NCI-H1092 treated with DMSO at 0.1 percent for 48 hours (cell line): ENCODE data around the gene IQSEC1.
"Not testable (repeated sequence)": the region's sequence is repeated elsewhere in the genome, so short reads cannot be mapped to it uniquely, and the experiment has no call there.

Experiments
- DNase-seq: peaks from one replicate; lab custom pipeline; 2025; lab: John Stamatoyannopoulos, UW

The IQSEC1 gene

GRCh38 chr3:12892840-12893189, 180.4 kb downstream of the IQSEC1 start:
- DNase-seq: no peak

DNA sequence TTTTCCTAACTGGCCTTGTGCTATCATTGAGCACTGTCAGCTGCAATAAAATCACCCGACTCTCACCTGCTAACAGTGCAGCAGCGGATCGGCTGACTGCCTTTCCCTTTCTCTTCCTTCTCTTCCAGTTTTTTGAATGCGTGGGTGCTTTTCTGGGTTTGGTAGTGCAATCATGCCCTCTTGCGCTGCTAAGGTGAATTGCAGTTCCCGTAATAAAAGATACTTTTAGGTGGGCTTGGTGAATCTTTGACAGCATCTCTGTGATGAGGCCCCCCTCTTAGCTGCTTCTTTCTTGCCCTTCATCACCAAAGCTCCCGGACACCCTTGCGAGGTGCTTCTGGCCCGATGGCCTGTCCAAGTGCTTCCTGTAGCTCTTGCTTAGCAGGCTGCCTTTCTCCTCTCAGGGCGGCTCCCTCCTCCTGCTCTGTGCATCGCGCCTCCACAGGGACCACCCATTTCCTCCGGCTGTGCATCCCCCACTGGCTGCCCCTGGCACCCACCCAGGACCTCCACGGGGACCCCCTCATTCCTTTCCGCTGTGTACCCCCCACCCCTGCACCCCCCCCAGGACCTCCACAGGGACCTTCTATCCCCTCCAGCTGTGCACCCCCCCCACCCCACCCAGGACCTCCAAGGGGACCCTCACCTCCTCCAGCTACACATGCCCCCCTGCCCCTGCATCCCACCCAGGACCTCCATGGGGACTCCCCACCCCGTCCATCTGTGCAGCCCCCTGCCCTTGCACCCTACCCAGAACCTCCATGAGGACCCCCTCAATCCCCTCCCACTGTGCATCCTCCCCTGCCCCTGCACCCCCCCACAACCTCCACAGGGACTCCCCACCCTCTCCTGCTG, 181.0 kb downstream of the IQSEC1 start:
- DNase-seq: peak; percentile 64

- no peak for DNase-seq
These were observed 181.7 kb downstream of the IQSEC1 start for GRCh38 chr3:12891391-12891984.

GRCh38 chr3:12890610-12891390, 182.4 kb downstream of the IQSEC1 start:
- no peak for DNase-seq

DNA sequence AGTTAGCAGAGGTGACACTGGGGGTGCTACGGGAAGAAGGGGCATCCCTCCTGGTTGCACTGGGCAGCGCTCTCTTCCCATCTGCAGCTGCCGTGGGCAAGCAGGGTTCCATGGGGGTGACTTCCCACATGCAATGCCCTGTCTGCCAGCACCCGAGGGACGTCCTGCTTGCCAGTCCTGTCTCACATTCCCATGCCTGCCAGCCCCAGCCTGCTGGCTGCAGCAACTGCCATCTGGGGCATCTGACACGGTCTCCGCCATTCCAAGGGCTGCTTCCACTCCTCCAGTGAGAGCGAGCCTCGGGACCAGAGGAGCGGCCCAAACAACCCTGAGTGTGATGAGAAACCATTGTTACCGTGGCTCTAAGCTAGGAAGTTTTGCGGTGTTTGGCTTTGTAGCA, 186.5 kb downstream of the IQSEC1 start:
- no peak for DNase-seq

DNA sequence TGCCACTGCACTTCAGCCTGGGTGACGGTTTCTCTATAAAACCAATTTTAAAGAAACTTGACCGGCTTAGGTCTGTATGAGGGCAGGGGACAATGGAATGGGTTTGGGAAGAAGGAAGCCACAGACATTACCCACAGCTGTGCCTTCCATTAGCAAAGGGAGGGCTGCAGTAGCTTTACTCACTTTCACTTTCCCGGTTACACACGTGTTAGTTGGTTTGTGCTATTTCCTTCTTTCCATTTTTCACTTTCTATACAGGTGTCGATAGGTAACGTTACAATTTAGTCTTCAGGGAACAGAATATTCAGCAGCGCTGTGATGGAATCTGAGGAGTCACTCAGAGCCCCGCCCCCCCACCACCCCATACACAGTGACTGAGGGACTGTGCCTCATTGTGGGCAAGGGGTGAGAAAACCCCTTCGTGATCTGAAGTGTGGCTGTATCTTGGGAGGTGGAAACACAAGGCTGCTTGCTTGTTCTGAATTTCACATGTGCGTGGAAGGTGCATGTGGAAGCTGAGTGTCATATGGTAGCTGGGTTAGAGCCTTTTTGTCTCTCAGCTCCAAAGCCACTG, 187.0 kb downstream of the IQSEC1 start:
- DNase-seq: no peak

- DNase-seq: no peak
These were observed 187.7 kb downstream of the IQSEC1 start for GRCh38 chr3:12885583-12885930.

DNA sequence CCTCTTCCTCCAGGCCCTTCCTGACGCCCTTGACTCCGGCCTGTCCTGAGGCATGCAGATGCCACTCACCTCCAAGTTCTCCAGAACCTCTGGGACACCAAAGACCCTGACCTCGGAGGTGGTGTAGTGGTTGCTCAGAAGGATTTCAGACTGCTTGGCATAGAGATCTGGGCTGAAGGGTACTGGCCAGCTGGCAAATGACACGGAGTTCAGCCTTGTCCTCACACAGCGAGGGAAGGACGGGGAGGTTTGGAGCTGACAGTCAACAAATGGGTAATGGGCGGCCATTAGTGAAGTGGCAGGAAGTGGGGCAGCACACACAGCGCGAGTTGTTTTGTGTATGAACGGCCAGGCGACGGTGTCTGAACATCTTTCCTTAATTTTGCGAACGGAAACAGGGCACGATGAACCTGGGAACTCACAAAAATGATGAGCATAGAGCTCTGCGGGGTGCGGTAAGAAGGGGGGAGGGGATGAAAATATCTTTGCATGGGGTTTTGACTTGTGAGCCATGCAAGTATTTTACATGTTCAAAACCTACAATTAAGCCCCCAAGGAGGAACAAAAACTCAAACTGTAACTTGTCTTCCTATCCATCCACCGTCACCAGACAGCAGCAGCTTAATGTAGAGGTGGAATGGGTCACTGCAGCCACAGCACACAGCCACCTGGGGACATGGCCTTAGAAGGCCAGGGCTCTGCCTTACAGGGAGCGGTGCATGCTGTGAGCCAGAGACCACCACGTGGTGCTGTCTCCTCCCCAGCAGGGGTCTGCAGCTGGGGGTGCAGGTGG, 188.2 kb downstream of the IQSEC1 start:
- no peak for DNase-seq

DNA sequence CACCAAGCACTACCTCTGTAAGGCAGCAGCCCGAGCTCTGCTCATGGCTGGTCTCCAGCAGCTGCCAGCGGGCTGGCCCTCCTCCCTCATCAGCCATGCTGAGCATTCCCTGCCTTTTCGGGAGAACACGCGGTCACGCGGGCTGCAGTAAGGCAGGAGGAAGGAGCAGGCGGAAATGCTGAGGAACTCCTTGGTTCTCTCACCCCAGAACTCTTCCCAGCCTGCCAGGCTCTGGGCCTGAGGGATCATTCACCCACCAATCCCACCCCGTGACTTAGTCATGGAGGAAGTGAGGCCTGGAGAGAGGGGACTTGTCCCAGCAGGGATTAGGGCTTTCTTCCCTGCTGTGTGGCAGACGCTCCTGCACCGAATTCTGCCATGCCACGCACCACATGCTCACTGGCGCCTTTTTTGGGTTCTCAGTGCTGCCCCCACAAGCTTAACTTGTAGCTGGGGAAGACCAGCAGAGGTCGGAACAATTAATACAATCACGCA, 189.0 kb downstream of the IQSEC1 start:
- DNase-seq: no peak

GRCh38 chr3:12882336-12883310, 190.6 kb downstream of the IQSEC1 start:
- no peak for DNase-seq

GRCh38 chr3:12881858-12882257, 191.4 kb downstream of the IQSEC1 start:
- not testable (repeated sequence) for DNase-seq

DNA sequence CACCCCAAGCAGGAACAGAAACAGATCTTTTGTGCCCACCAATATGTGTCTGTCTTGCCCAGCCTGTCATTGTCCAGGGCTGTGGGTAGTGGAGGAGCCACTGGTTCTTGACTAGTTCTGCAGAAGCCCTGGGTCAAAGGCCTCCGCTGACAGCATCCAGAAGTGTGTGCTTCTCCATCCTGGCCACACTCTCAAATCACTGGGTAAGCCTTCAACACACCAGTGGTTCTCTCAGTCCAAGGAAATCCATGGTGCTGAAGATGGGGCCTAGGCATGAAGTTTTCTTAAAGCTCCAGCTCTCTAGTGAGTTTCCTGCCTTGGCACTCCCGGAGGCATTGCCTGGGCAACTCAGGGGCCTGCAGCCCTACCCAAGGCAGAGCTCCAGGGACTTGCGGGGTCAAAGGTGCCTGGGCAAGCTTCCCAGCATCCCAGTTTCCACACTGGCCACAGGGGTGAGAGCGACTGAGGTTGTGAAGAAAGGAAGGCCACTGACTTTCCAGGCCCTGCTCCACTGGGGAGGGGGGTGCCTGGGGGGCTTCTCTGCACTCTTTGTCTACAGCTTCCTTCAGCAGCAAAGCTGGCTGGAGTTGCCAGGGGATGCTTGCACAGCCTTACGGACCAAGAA, 193.9 kb downstream of the IQSEC1 start:
- DNase-seq: no peak

DNA sequence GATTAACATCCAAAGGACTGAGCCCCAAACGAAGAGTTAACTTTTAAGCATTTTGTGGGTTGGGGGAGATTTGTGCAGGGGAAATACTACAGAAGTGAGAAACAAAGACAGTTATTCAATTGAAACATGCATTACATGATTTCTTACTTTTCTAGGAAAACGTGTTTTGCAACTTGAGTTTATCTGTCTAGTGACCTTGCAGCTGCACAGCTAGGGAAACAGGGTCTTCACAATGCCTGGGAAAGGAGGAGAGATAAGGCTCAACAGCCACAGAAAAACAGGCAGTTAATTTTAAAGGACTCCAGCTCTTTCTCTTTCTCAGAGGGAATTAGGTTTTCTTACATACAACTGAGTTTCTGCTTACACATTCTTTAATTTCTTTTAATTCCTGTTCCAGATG, 194.5 kb downstream of the IQSEC1 start:
- DNase-seq: not testable (repeated sequence)

GRCh38 chr3:12878141-12878574, 195.1 kb downstream of the IQSEC1 start:
- DNase-seq: no peak

- no peak for DNase-seq
These were observed 196.2 kb downstream of the IQSEC1 start for GRCh38 chr3:12877040-12877439.

- DNase-seq: no peak
These were observed 197.1 kb downstream of the IQSEC1 start for GRCh38 chr3:12875857-12876836.

- no peak for DNase-seq
These were observed 201.7 kb downstream of the IQSEC1 start for GRCh38 chr3:12871404-12871983.

DNA sequence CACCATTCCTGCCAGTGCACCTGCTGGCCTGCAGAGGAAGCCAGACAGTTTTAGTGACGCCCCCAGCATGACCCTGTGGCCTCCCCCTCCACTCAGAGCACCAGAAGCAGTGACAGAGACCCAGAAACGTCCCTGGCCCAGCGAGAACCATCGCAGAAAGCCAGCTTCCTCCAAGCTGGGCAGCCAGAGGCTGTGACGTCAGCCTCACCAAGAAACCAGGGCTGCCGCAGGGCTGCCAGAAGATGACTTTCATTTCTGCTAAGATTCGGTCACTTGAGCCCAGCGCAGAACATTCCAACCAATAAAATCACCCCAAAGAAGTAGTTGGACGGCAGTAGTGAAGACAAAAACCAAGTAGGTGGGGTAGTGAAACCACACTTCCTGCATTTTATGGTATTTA, 202.3 kb downstream of the IQSEC1 start:
- DNase-seq: no peak
